H9 (cell line): ENCODE results near the gene KRTAP9-8. TPM values are rescaled to one million over a fixed set of nuclear protein-coding genes. Genes with fewer than 3 reads are reported as not detected.
"Not testable (repeated sequence)": the region's sequence is repeated elsewhere in the genome, so short reads cannot be mapped to it uniquely, and the experiment has no call there.

Experiments used
- DNase-seq: peaks from one replicate; pipeline ENCODE4 v3.0.0-alpha.2; 2017
- H2AFZ ChIP-seq: one replicate; pipeline ENCODE4 v1.6.1; 2013; ENCODE audit warnings: mild to moderate bottlenecking, low read length, control low read depth, moderate library complexity
- H2AK5ac ChIP-seq: 2 replicates; pipeline ENCODE4 v1.6.1; 2013; ENCODE audit warnings: low read length, control low read depth, mixed read lengths; ENCODE audit not compliant: insufficient read length
- H2BK120ac ChIP-seq: one replicate; pipeline ENCODE4 v1.6.1; 2013; ENCODE audit warnings: low read depth, mild to moderate bottlenecking, low read length, control low read depth, inconsistent platforms; ENCODE audit not compliant: poor library complexity, severe bottlenecking
- H2BK12ac ChIP-seq: 2 replicates; pipeline ENCODE4 v1.6.1; 2013; ENCODE audit warnings: low read length, control low read depth, mixed read lengths, low read depth; ENCODE audit not compliant: insufficient read length
- H2BK15ac ChIP-seq: 2 replicates; pipeline ENCODE4 v1.6.1; 2013; ENCODE audit warnings: low read depth, low read length, control low read depth
- H2BK20ac ChIP-seq: one replicate; pipeline ENCODE4 v1.6.1; 2013; ENCODE audit warnings: low read depth, mild to moderate bottlenecking, low read length, control low read depth, inconsistent platforms; ENCODE audit not compliant: poor library complexity, severe bottlenecking
- H2BK5ac ChIP-seq: 2 replicates; pipeline ENCODE4 v1.6.1; 2013; ENCODE audit warnings: low read length, control low read depth, mixed read lengths; ENCODE audit not compliant: insufficient read length
- H3K14ac ChIP-seq: 2 replicates; pipeline ENCODE4 v1.6.1; 2013; ENCODE audit warnings: low read length, control low read depth; ENCODE audit not compliant: insufficient read depth
- H3K18ac ChIP-seq: 2 replicates; pipeline ENCODE4 v1.6.1; 2013; ENCODE audit warnings: low read depth, mild to moderate bottlenecking, mixed read lengths, low read length, control low read depth; ENCODE audit not compliant: insufficient read length
- H3K23ac ChIP-seq: 2 replicates; pipeline ENCODE4 v1.6.1; 2013; ENCODE audit warnings: low read length, control low read depth, mixed read lengths, low read depth; ENCODE audit not compliant: insufficient read length
- H3K23me2 ChIP-seq: 2 replicates; pipeline ENCODE4 v1.6.1; 2013; ENCODE audit warnings: low read depth, mild to moderate bottlenecking, mixed read lengths, low read length, control low read depth; ENCODE audit not compliant: insufficient read length, poor library complexity, severe bottlenecking
- H3K27ac ChIP-seq: 2 replicates; pipeline ENCODE4 v1.5.1; 2013; ENCODE audit warnings: low read length, control low read depth, mixed read lengths, low read depth; ENCODE audit not compliant: insufficient read length
- H3K27me3 ChIP-seq: 2 replicates; pipeline ENCODE4 v1.6.1; 2013; ENCODE audit warnings: low read length, control low read depth, inconsistent platforms; ENCODE audit not compliant: insufficient read depth
- H3K4ac ChIP-seq: 2 replicates; pipeline ENCODE4 v1.6.1; 2013; ENCODE audit warnings: low read depth, mild to moderate bottlenecking, control low read depth, inconsistent platforms, low read length, moderate library complexity
- H3K4me1 ChIP-seq: 2 replicates; pipeline ENCODE4 v1.6.1; 2013; ENCODE audit warnings: low read length, control low read depth, inconsistent platforms; ENCODE audit not compliant: insufficient read depth
- H3K4me2 ChIP-seq: 2 replicates; pipeline ENCODE4 v1.6.1; 2013; ENCODE audit warnings: low read length, control low read depth, mixed read lengths; ENCODE audit not compliant: insufficient read length, insufficient read depth
- H3K56ac ChIP-seq: 2 replicates; pipeline ENCODE4 v1.6.1; 2013; ENCODE audit warnings: low read depth, mild to moderate bottlenecking, mixed read lengths, low read length, control low read depth; ENCODE audit not compliant: insufficient read length
- H3K79me1 ChIP-seq: 2 replicates; pipeline ENCODE4 v1.6.1; 2013; ENCODE audit warnings: low read depth, mild to moderate bottlenecking, moderate library complexity, low read length, control low read depth, inconsistent platforms; ENCODE audit not compliant: insufficient read depth, poor library complexity, severe bottlenecking
- H3K79me2 ChIP-seq: 2 replicates; pipeline ENCODE4 v1.6.1; 2013; ENCODE audit warnings: low read length, control low read depth, inconsistent platforms; ENCODE audit not compliant: insufficient read depth
- H3K9ac ChIP-seq: 2 replicates; pipeline ENCODE4 v1.6.1; 2013; ENCODE audit warnings: low read length, control low read depth, mixed read lengths; ENCODE audit not compliant: insufficient read length; ENCODE audit errors: extremely low read depth
- H3K9me3 ChIP-seq: one replicate; pipeline ENCODE4 v1.6.1; 2013; ENCODE audit warnings: low read depth, low read length, inconsistent platforms; ENCODE audit not compliant: control insufficient read depth
- H3T11ph ChIP-seq: one replicate; pipeline ENCODE4 v1.6.1; 2013; ENCODE audit warnings: mild to moderate bottlenecking, low read length, control low read depth, inconsistent platforms
- H4K20me1 ChIP-seq: one replicate; pipeline ENCODE4 v1.6.1; 2013; ENCODE audit not compliant: control insufficient read depth, insufficient read length, insufficient read depth
- H4K5ac ChIP-seq: 2 replicates; pipeline ENCODE4 v1.6.1; 2013; ENCODE audit warnings: low read depth, mild to moderate bottlenecking, mixed read lengths, low read length, control low read depth; ENCODE audit not compliant: insufficient read length
- H4K8ac ChIP-seq: replicated peaks from 2 replicates; pipeline ENCODE4 v1.6.1; 2013; ENCODE audit warnings: low read length, control low read depth, mixed read lengths, low read depth; ENCODE audit not compliant: insufficient read length
- H4K91ac ChIP-seq: 2 replicates; pipeline ENCODE4 v1.6.1; 2013; ENCODE audit warnings: low read depth, mild to moderate bottlenecking, moderate library complexity, mixed read lengths, low read length, control low read depth; ENCODE audit not compliant: insufficient read length
- H3K27ac Mint-ChIP-seq, 3 experiments: 2 replicates in 2 of 3; 3 replicates in 1 of 3; pipeline ENCODE4 v1.8.0; 2020 to 2021; ENCODE audit warnings: mixed read lengths in 3 of 3, mild to moderate bottlenecking in 1 of 3, moderate library complexity in 1 of 3
- H3K27me3 Mint-ChIP-seq: 2 replicates; pipeline ENCODE4 v1.8.0; 2021; ENCODE audit warnings: low read depth, mild to moderate bottlenecking, moderate library complexity, mixed read lengths
- H3K36me3 Mint-ChIP-seq, 3 experiments: 2 replicates in 2 of 3; 3 replicates in 1 of 3; pipeline ENCODE4 v1.8.0; 2020 to 2021; ENCODE audit warnings: low read depth in 3 of 3, mixed read lengths in 3 of 3; ENCODE audit not compliant: insufficient read depth in 1 of 3
- H3K4me1 Mint-ChIP-seq, 2 experiments: 2 replicates each; pipeline ENCODE4 v1.8.0; 2020; ENCODE audit warnings: mixed read lengths in 2 of 2
- H3K4me3 Mint-ChIP-seq, 2 experiments: 2 replicates in 1 of 2; 3 replicates in 1 of 2; pipeline ENCODE4 v1.8.0; 2020 to 2021; ENCODE audit warnings: mild to moderate bottlenecking in 2 of 2, mixed read lengths in 2 of 2, moderate library complexity in 1 of 2
- H3K9me3 Mint-ChIP-seq, 2 experiments: 2 replicates in 1 of 2; 3 replicates in 1 of 2; pipeline ENCODE4 v1.8.0; 2020; ENCODE audit warnings: mild to moderate bottlenecking in 2 of 2, mixed read lengths in 2 of 2, moderate library complexity in 1 of 2
- CTCF ChIP-seq: fragments of 200-600 bp; sonication (generic); conservative IDR thresholded peaks from 3 replicates; pipeline ENCODE4 v1.8.0; 2021; ENCODE audit warnings: antibody characterized with exemption, mild to moderate bottlenecking
- WGBS: extraction: QIAGEN DNeasy Blood & Tissue Kit; methylation state at CpG from one replicate; pipeline ENCODE4 v1.1.7; 2013; ENCODE audit warnings: missing lambda C conversion rate, low lambda C conversion rate, mixed read lengths; ENCODE audit not compliant: insufficient read length; ENCODE audit errors: extremely low coverage; 5-methylcytosine and 5-hydroxymethylcytosine counted together
- total RNA-seq: library from RNA; stranded (reverse); gene quantifications from 2 replicates; pipeline ENCODE4 v1.2.1, GENCODE V29; 2021

KRTAP9-8 gene
- total RNA-seq, 1 experiment from 2014 or later = not detected

GRCh38 chr17:41271858-41272257 lies 34.1 kb downstream of the KRTAP9-8 start:
- no peak overlapping the region for H2BK120ac ChIP-seq
- no peak overlapping the region for H3K23ac ChIP-seq
- H4K91ac ChIP-seq = no peak overlapping the region
- H3K27ac Mint-ChIP-seq = no peak overlapping the region
- H3K36me3 Mint-ChIP-seq = no peaks in the 10 kb centered on the region
- H3K27me3 Mint-ChIP-seq = no peaks in the 10 kb centered on the region; the same call in 1 of the 2 replicates
- no peak overlapping the region for H3K56ac ChIP-seq
- H3K4ac ChIP-seq = no peak overlapping the region
- H3K27ac ChIP-seq = no peak overlapping the region
- WGBS = no CpG with 5 or more reads among the region's 1 CpG
- H3K9ac ChIP-seq = no peak overlapping the region
- no peaks in the 10 kb centered on the region for H4K20me1 ChIP-seq
- H3K4me2 ChIP-seq = no peak overlapping the region
- H3K27me3 ChIP-seq = no peaks in the 10 kb centered on the region
- H2BK20ac ChIP-seq = no peak overlapping the region
- TF ChIP-seq CTCF = no peak
- H3K23me2 ChIP-seq = no peaks in the 10 kb centered on the region
- no peak overlapping the region for H3T11ph ChIP-seq
- H3K14ac ChIP-seq = no peak overlapping the region
- H2BK15ac ChIP-seq = no peak overlapping the region
- H3K79me1 ChIP-seq = no peaks in the 10 kb centered on the region
- no peak overlapping the region for H2BK12ac ChIP-seq
- no peak overlapping the region for H2AK5ac ChIP-seq
- no peaks in the 10 kb centered on the region for H3K4me1 ChIP-seq
- no peaks in the 10 kb centered on the region for H3K9me3 ChIP-seq
- H3K18ac ChIP-seq = no peak overlapping the region
- no peak overlapping the region for H4K8ac ChIP-seq
- H4K5ac ChIP-seq = no peak overlapping the region
- H3K79me2 ChIP-seq = no peaks in the 10 kb centered on the region
- peaks cover 0 to 2% of the 10 kb centered on the region in 2 experiments; a peak in 1 of 4 replicates for H3K4me1 Mint-ChIP-seq
- DNase-seq = no peak
- H2AFZ ChIP-seq = no peak overlapping the region
- no peaks in the 10 kb centered on the region for H3K9me3 Mint-ChIP-seq
- H3K4me3 Mint-ChIP-seq = no peak overlapping the region
- H2BK5ac ChIP-seq = no peak overlapping the region

GRCh38 chr17:41275648-41276190 lies 37.9 kb downstream of the KRTAP9-8 start, which contains the start of gene KRTAP9-7:
Gene KRTAP9-7 (plus strand): TSS chr17:41275698. CDS start chr17:41275698, 0 bp downstream.
- H3K36me3 Mint-ChIP-seq, H3K9me3 Mint-ChIP-seq, H3K27ac Mint-ChIP-seq: not testable (repeated sequence)

More at GRCh38 chr17:41275648-41276190, 37.9 kb downstream of the KRTAP9-8 start, which contains the start of gene KRTAP9-7:
- not testable (repeated sequence) for H3K23me2 ChIP-seq, H3K79me1 ChIP-seq, H3K27me3 ChIP-seq, H4K5ac ChIP-seq, H3K9ac ChIP-seq, DNase-seq, H4K8ac ChIP-seq, H3K4me1 Mint-ChIP-seq, H3K79me2 ChIP-seq, H2BK120ac ChIP-seq, H3K4ac ChIP-seq, H3K14ac ChIP-seq, H2BK12ac ChIP-seq, H2AFZ ChIP-seq, H3K56ac ChIP-seq, H2AK5ac ChIP-seq, H3K27ac ChIP-seq, H3K18ac ChIP-seq, H3K4me1 ChIP-seq, H3T11ph ChIP-seq, H2BK20ac ChIP-seq, H2BK15ac ChIP-seq, H2BK5ac ChIP-seq, H3K4me3 Mint-ChIP-seq, H3K23ac ChIP-seq, H3K4me2 ChIP-seq, H3K27me3 Mint-ChIP-seq, H3K9me3 ChIP-seq, H4K20me1 ChIP-seq, H4K91ac ChIP-seq
- no CpG with 5 or more reads among the region's 3 CpGs for WGBS
